ENCODE data around the gene CEP63. TPM values are rescaled to one million over a fixed set of nuclear protein-coding genes. Genes with fewer than 3 reads are reported as not detected.

Gene CEP63
- 22.0 TPM for total RNA-seq
- 10 to 100 TPM; 11.8 to 17.5 (median 14.9) TPM for polyA plus RNA-seq

GRCh38 chr3:134485718-134486576, at the start of gene CEP63, which contains the start of gene ANAPC13:
TSS of gene CEP63 (plus strand) at chr3:134486057. CDS start at chr3:134495321, 9,264 bp downstream.
TSS of gene ANAPC13 (minus strand) at chr3:134485985. CDS start at chr3:134482904, 3,081 bp downstream.
- peak within 1 kb of the TSS; percentile 92 for H3K27ac ChIP-seq (ENCODE audit: insufficient read depth, low read length, poor library complexity, severe bottlenecking)
- H3K4me3 ChIP-seq (ENCODE audit: low read depth, low read length) = peak within 1 kb of the TSS; percentile 97
- peaks cover 17% of the 10 kb centered on the region for H3K36me3 ChIP-seq (ENCODE audit: control insufficient read depth, insufficient read depth, low read length)
- H3K4me3 Mint-ChIP-seq = peak within 1 kb of the TSS; percentile 97 to 100 (median 99)
- H3K4me1 Mint-ChIP-seq = peaks cover 40 to 71% (median 55%) of the 10 kb centered on the region in 4 donors
- peaks cover 7% of the 10 kb centered on the region for H3K27me3 Mint-ChIP-seq
- DNase-seq = peak; percentile 93 to 99 (median 96)
- no peaks in the 10 kb centered on the region for H3K9me3 Mint-ChIP-seq
- H3K27me3 ChIP-seq (ENCODE audit: control insufficient read depth, insufficient read depth, low read length) = no peaks in the 10 kb centered on the region
- H3K9me3 ChIP-seq (ENCODE audit: control insufficient read depth in 2 of 2, low read length in 2 of 2) = no peaks in the 10 kb centered on the region
- peaks cover 17% of the 10 kb centered on the region for H3K36me3 Mint-ChIP-seq
- H3K4me1 ChIP-seq (ENCODE audit: control insufficient read depth, insufficient read depth, low read length, poor library complexity, severe bottlenecking) = peaks cover 41% of the 10 kb centered on the region
- peak; percentile 86 for ATAC-seq (ENCODE audit: low read depth in 2 of 2)
- peak within 1 kb of the TSS; percentile 96 to 100 (median 98) for H3K27ac Mint-ChIP-seq

DNA sequence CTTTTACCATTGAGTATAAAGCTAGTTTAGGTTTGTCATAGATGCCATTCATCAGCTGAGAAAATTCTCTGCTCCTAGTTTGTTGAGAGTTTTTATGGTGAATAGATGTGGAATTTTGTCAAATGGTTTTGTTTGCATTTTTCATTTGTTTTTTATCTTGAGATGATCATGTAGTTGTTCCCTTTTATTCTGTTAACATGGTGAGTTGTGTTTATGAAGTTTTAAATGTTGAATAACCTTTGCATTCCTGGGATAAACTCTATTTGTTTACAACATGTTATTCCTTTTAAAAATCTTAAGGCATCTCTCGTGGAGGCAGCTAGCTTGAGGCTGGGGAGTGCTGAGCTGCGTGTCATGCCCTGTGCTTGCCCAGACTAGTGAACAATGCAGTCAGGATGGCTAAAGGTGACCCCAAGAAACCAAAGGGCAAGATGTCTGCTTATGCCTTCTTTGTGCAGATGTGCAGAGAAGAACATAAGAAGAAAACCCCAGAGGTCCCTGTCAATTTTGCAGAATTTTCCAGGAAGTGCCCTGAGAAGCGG, 48.6 kb upstream of the CEP63 start:
- Mint-ChIP-seq H3K4me1 (no peaks in the 10 kb centered on the region), H3K36me3 (no peaks in the 10 kb centered on the region)

DNA sequence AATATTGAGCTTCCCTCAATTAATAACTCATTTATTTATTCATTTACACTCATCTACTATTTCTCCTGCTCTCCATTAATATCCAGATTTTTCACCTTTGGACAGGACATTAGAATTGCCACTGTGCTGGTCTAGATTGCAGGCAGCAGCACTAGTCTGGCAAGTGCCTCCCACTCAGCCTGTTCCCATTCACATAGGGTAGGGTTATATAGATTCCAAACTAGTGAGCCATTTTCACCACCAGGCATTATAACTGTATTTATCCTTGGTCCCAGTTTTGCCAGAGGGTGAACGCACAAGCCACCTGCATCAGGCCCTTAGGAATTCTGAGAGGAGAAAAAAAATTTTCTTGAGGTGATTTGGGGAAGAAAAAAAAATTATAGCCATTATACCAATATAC, 44.5 kb upstream of the CEP63 start:
- no peaks in the 10 kb centered on the region for H3K36me3 ChIP-seq (ENCODE audit: control insufficient read depth, insufficient read depth, low read length)
- no peak overlapping the region for H3K27ac ChIP-seq (ENCODE audit: insufficient read depth, low read length, poor library complexity, severe bottlenecking)
- H3K4me1 Mint-ChIP-seq = no peaks in the 10 kb centered on the region
- no peak overlapping the region for H3K4me3 ChIP-seq (ENCODE audit: low read depth, low read length)
- no peak overlapping the region for H3K27ac Mint-ChIP-seq
- DNase-seq = no peak
- H3K36me3 Mint-ChIP-seq = no peaks in the 10 kb centered on the region
- peaks cover 11 to 16% of the 10 kb centered on the region in 2 experiments for H3K9me3 ChIP-seq (ENCODE audit: control insufficient read depth in 2 of 2, low read length in 2 of 2)
- no peak overlapping the region for H3K4me3 Mint-ChIP-seq
- H3K9me3 Mint-ChIP-seq = peaks cover 0 to 14% (median 5%) of the 10 kb centered on the region in 7 donors
- ATAC-seq (ENCODE audit: low read depth in 2 of 2) = no peak
- peaks cover 6% of the 10 kb centered on the region for H3K27me3 ChIP-seq (ENCODE audit: control insufficient read depth, insufficient read depth, low read length)
- H3K4me1 ChIP-seq (ENCODE audit: control insufficient read depth, insufficient read depth, low read length, poor library complexity, severe bottlenecking) = no peaks in the 10 kb centered on the region
- H3K27me3 Mint-ChIP-seq = peaks cover 21% of the 10 kb centered on the region

More for the DNA sequence above, 48.6 kb upstream of the CEP63 start:
- H3K4me1 ChIP-seq (ENCODE audit: control insufficient read depth, insufficient read depth, low read length, poor library complexity, severe bottlenecking) = no peaks in the 10 kb centered on the region
- H3K9me3 Mint-ChIP-seq = peaks cover 0 to 2% (median 0%) of the 10 kb centered on the region in 7 donors
- ATAC-seq (ENCODE audit: low read depth in 2 of 2) (no peak), DNase-seq (no peak)
- H3K27ac Mint-ChIP-seq = no peak overlapping the region
- H3K27me3 Mint-ChIP-seq = peaks cover 21% of the 10 kb centered on the region
- H3K9me3 ChIP-seq (ENCODE audit: control insufficient read depth in 2 of 2, low read length in 2 of 2) = no peaks in the 10 kb centered on the region
- H3K4me3 ChIP-seq (ENCODE audit: low read depth, low read length) = no peak overlapping the region
- no peak overlapping the region for H3K27ac ChIP-seq (ENCODE audit: insufficient read depth, low read length, poor library complexity, severe bottlenecking)
- H3K36me3 ChIP-seq (ENCODE audit: control insufficient read depth, insufficient read depth, low read length) = no peaks in the 10 kb centered on the region
- H3K4me3 Mint-ChIP-seq = no peak overlapping the region
- peaks cover 4% of the 10 kb centered on the region for H3K27me3 ChIP-seq (ENCODE audit: control insufficient read depth, insufficient read depth, low read length)

- H3K9me3 Mint-ChIP-seq = peaks cover 0 to 16% (median 5%) of the 10 kb centered on the region in 7 donors
- no peak overlapping the region for H3K27ac Mint-ChIP-seq
- ATAC-seq (ENCODE audit: low read depth in 2 of 2) (no peak), DNase-seq (no peak)
- H3K4me3 ChIP-seq (ENCODE audit: low read depth, low read length) = no peak overlapping the region
- H3K27me3 Mint-ChIP-seq = peaks cover 21% of the 10 kb centered on the region
- H3K36me3 ChIP-seq (ENCODE audit: control insufficient read depth, insufficient read depth, low read length) = no peaks in the 10 kb centered on the region
- H3K9me3 ChIP-seq (ENCODE audit: control insufficient read depth in 2 of 2, low read length in 2 of 2) = peaks cover 11 to 16% of the 10 kb centered on the region in 2 experiments
- H3K4me1 ChIP-seq (ENCODE audit: control insufficient read depth, insufficient read depth, low read length, poor library complexity, severe bottlenecking) = no peaks in the 10 kb centered on the region
- no peaks in the 10 kb centered on the region for H3K36me3 Mint-ChIP-seq
- no peak overlapping the region for H3K4me3 Mint-ChIP-seq
- H3K4me1 Mint-ChIP-seq = no peaks in the 10 kb centered on the region
- H3K27me3 ChIP-seq (ENCODE audit: control insufficient read depth, insufficient read depth, low read length) = peaks cover 8% of the 10 kb centered on the region
- H3K27ac ChIP-seq (ENCODE audit: insufficient read depth, low read length, poor library complexity, severe bottlenecking) = no peak overlapping the region
Measured at GRCh38 chr3:134441821-134442220, 44.0 kb upstream of the CEP63 start.

- Mint-ChIP-seq H3K9me3 (peaks cover 0 to 16% (median 5%) of the 10 kb centered on the region in 7 donors), H3K4me3 (no peak overlapping the region), H3K27ac (no peak overlapping the region), H3K4me1 (no peaks in the 10 kb centered on the region), H3K27me3 (peaks cover 19% of the 10 kb centered on the region), H3K36me3 (no peaks in the 10 kb centered on the region)
- H3K9me3 ChIP-seq (ENCODE audit: control insufficient read depth in 2 of 2, low read length in 2 of 2) = peaks cover 11 to 16% of the 10 kb centered on the region in 2 experiments
- H3K4me1 ChIP-seq (ENCODE audit: control insufficient read depth, insufficient read depth, low read length, poor library complexity, severe bottlenecking) = no peaks in the 10 kb centered on the region
- ATAC-seq (ENCODE audit: low read depth in 2 of 2) (no peak), DNase-seq (no peak)
- peaks cover 10% of the 10 kb centered on the region for H3K27me3 ChIP-seq (ENCODE audit: control insufficient read depth, insufficient read depth, low read length)
- no peak overlapping the region for H3K27ac ChIP-seq (ENCODE audit: insufficient read depth, low read length, poor library complexity, severe bottlenecking)
- no peaks in the 10 kb centered on the region for H3K36me3 ChIP-seq (ENCODE audit: control insufficient read depth, insufficient read depth, low read length)
- no peak overlapping the region for H3K4me3 ChIP-seq (ENCODE audit: low read depth, low read length)
Measured at GRCh38 chr3:134445095-134445494, 40.8 kb upstream of the CEP63 start.

DNA sequence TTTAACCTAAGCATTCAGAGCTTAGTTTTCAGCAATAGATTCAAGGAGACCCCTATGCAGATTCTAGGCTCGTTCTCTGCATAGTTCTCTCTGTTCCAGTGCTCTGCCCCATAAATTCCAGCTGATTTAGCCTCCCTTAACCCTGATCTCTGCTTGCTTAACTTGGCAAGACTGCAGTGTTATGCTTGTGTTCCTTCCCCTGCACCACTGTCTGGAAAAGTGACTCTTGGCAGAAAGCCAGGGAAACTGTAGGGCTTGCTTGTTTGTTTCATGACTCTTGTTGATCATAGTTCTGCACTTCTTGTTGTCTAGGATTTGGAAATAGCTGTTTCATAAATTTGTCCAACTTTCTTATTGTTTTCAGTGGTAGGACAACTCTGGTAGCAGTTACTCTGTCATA, 40.2 kb upstream of the CEP63 start:
- peaks cover 10% of the 10 kb centered on the region for H3K27me3 ChIP-seq (ENCODE audit: control insufficient read depth, insufficient read depth, low read length)
- H3K4me1 ChIP-seq (ENCODE audit: control insufficient read depth, insufficient read depth, low read length, poor library complexity, severe bottlenecking) = no peaks in the 10 kb centered on the region
- Mint-ChIP-seq H3K4me1 (no peaks in the 10 kb centered on the region), H3K27ac (no peak overlapping the region), H3K4me3 (no peak overlapping the region), H3K9me3 (peaks cover 0 to 16% (median 5%) of the 10 kb centered on the region in 7 donors), H3K27me3 (peaks cover 19% of the 10 kb centered on the region), H3K36me3 (no peaks in the 10 kb centered on the region)
- ATAC-seq (ENCODE audit: low read depth in 2 of 2) (no peak), DNase-seq (no peak)
- no peak overlapping the region for H3K4me3 ChIP-seq (ENCODE audit: low read depth, low read length)
- H3K9me3 ChIP-seq (ENCODE audit: control insufficient read depth in 2 of 2, low read length in 2 of 2) = peaks cover 11 to 16% of the 10 kb centered on the region in 2 experiments
- no peak overlapping the region for H3K27ac ChIP-seq (ENCODE audit: insufficient read depth, low read length, poor library complexity, severe bottlenecking)
- H3K36me3 ChIP-seq (ENCODE audit: control insufficient read depth, insufficient read depth, low read length) = no peaks in the 10 kb centered on the region

DNA sequence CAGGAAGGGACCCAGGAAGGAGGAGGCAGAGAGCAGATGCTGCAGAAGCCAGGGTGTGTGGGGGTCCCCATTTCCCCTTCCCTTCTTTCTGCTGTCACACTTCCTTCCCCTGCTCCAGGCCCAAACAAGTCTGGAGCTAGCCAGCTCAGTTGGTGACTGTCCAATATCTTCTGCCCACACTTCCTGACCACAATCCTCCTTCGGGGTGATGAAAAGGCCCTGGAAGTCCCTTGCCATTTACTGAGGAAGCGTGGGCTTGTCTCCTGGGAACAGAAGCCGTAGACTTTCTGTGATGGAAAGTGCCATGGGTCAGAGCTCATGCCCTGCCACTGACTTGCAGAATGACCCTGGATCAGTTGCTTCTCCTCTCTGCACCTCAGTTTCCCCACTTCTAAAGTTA, 39.1 kb upstream of the CEP63 start:
- Histone ChIP-seq H3K27ac (ENCODE audit: insufficient read depth, low read length, poor library complexity, severe bottlenecking) (no peak overlapping the region), H3K4me1 (ENCODE audit: control insufficient read depth, insufficient read depth, low read length, poor library complexity, severe bottlenecking) (no peaks in the 10 kb centered on the region), H3K9me3 (ENCODE audit: control insufficient read depth in 2 of 2, low read length in 2 of 2) (peaks cover 11 to 16% of the 10 kb centered on the region in 2 experiments), H3K36me3 (ENCODE audit: control insufficient read depth, insufficient read depth, low read length) (no peaks in the 10 kb centered on the region), H3K27me3 (ENCODE audit: control insufficient read depth, insufficient read depth, low read length) (peaks cover 10% of the 10 kb centered on the region), H3K4me3 (ENCODE audit: low read depth, low read length) (no peak overlapping the region)
- Mint-ChIP-seq H3K9me3 (peaks cover 0 to 16% (median 5%) of the 10 kb centered on the region in 7 donors), H3K27me3 (peaks cover 26% of the 10 kb centered on the region), H3K4me3 (no peak overlapping the region), H3K4me1 (no peaks in the 10 kb centered on the region), H3K36me3 (no peaks in the 10 kb centered on the region), H3K27ac (no peak overlapping the region)
- no peak for DNase-seq
- ATAC-seq (ENCODE audit: low read depth in 2 of 2) = no peak
